Measurements from ENCODE around the gene DIP2C.

The DIP2C gene

GRCh38 chr10:494149-494542 lies 195.3 kb downstream of the DIP2C start:
- DNase-seq (ENCODE audit: low spot score), result no peak

GRCh38 chr10:493391-494148 lies 195.9 kb downstream of the DIP2C start:
- DNase-seq (ENCODE audit: low spot score), result no peak

- no peak for DNase-seq (ENCODE audit: low spot score)
Observed at GRCh38 chr10:492836-493235, 196.6 kb downstream of the DIP2C start.

GRCh38 chr10:491667-492424 lies 197.6 kb downstream of the DIP2C start:
- DNase-seq (ENCODE audit: low spot score), result no peak

- no peak for DNase-seq (ENCODE audit: low spot score)
Observed at GRCh38 chr10:490891-491571, 198.4 kb downstream of the DIP2C start.

GRCh38 chr10:490256-490655 lies 199.2 kb downstream of the DIP2C start:
- DNase-seq (ENCODE audit: low spot score), result no peak

- no peak for DNase-seq (ENCODE audit: low spot score)
Observed at GRCh38 chr10:489330-489729, 200.1 kb downstream of the DIP2C start.

- DNase-seq (ENCODE audit: low spot score), result no peak
Observed at GRCh38 chr10:488933-489215, 200.6 kb downstream of the DIP2C start.

- DNase-seq (ENCODE audit: low spot score), result no peak
Observed at GRCh38 chr10:488081-488932, 201.2 kb downstream of the DIP2C start.

GRCh38 chr10:486666-487322 lies 202.7 kb downstream of the DIP2C start:
- no peak for DNase-seq (ENCODE audit: low spot score)

GRCh38 chr10:486206-486605 lies 203.3 kb downstream of the DIP2C start:
- no peak for DNase-seq (ENCODE audit: low spot score)

- no peak for DNase-seq (ENCODE audit: low spot score)
Observed at GRCh38 chr10:485776-486175, 203.7 kb downstream of the DIP2C start.

- peak; percentile 22 for DNase-seq (ENCODE audit: low spot score)
Observed at GRCh38 chr10:484925-485661, 204.4 kb downstream of the DIP2C start.

- DNase-seq (ENCODE audit: low spot score), result peak; percentile 16
Observed at GRCh38 chr10:484441-484924, 205.0 kb downstream of the DIP2C start.

GRCh38 chr10:483261-483660 lies 206.2 kb downstream of the DIP2C start:
- DNase-seq (ENCODE audit: low spot score), result no peak

GRCh38 chr10:482848-483247 lies 206.6 kb downstream of the DIP2C start:
- DNase-seq (ENCODE audit: low spot score), result no peak

GRCh38 chr10:482051-482501 lies 207.4 kb downstream of the DIP2C start:
- no peak for DNase-seq (ENCODE audit: low spot score)

GRCh38 chr10:481628-482027 lies 207.8 kb downstream of the DIP2C start:
- no peak for DNase-seq (ENCODE audit: low spot score)

GRCh38 chr10:480928-481552 lies 208.4 kb downstream of the DIP2C start:
- no peak for DNase-seq (ENCODE audit: low spot score)

- no peak for DNase-seq (ENCODE audit: low spot score)
Observed at GRCh38 chr10:480498-480927, 209.0 kb downstream of the DIP2C start.
